Bone marrow (tissue), 2 donors: ENCODE results near the gene NR4A3.
A peak's percentile ranks its signal among the peaks of the same experiment; 100 is the strongest.
"Not testable (repeated sequence)": the region's sequence is repeated elsewhere in the genome, so short reads cannot be mapped to it uniquely, and the experiment has no call there.

Source experiments
- DNase-seq, 2 donors: peaks; one replicate each; lab custom pipeline; 2025; lab: John Stamatoyannopoulos, UW

NR4A3 gene

DNA sequence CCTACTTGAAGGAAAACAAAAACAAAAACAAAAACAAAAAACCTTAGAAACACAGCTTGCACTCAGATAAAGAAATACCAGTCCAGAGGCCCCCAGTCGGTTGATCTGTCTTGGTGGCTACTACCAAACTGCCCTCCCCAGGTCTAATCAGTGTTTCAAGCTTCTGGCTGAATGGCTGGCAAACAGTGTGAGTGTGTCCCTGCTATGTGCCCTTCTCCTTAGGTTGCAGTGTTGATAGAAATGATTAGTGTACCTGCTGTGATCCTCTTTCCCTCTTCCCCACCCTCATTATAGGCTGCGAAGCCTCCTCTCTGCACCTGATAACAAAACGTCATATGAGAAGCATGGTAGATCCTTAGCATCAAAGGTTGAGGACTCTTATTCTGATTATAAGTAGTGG lies 12.8 kb downstream of the NR4A3 start:
- DNase-seq, result no peak

DNA sequence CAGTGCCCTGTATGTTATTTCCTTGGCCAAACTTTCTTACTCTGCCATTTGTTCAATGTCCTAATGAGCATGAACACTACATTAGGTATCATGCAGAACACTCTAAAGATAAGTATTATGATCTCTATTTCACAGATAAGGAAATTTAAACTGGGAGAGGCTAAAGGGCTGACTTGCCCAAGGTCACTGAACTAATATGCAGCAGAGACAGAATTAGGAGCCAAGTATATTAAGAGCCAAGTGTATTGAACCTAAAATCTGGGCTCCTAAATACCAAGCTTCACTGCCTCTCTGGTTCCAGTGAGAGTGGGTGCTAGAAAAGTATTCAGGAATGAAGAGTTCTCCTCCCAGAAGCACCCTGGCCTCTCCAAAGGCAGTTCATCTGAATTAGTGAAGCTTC lies 13.5 kb downstream of the NR4A3 start:
- DNase-seq, result no peak

DNA sequence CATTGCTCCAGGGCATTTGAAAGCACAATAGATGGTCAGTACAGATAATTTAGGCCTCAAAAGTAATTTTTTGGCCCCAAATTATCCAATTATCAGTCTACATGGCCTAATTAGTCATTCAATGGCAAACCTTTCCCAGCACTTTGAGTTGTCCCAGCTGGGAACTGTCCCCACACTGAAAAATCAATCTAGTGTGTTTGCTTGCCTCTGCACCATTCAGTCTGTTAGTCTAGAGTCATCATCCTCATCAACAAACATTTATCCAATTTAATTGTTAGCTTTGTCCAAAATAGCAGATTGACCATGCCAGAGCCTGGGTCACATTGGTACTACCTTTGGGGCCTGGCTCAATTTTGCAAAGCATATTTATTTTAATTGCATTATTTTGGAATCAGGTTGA lies 13.9 kb downstream of the NR4A3 start:
- DNase-seq, result no peak

DNA sequence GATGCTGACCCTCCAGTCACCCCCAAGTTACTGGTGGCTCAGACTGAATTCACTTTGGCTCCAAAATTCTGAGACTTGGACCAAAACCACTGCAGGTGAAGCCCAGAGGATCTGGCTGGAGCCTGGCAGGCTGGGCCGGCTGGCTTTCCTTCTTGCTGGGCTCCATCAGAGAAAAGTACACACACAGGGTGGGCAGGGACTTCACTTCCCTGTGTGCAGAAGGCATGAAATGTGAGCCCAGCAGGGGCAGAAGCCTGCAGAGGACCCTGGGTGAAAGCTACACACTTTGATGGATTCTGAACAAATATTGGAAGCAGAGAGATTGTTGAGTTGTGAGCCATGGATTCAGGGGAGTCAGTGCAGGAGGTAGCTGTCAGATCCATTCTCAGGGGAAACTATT lies 18.4 kb downstream of the NR4A3 start:
- DNase-seq, result no peak

DNA sequence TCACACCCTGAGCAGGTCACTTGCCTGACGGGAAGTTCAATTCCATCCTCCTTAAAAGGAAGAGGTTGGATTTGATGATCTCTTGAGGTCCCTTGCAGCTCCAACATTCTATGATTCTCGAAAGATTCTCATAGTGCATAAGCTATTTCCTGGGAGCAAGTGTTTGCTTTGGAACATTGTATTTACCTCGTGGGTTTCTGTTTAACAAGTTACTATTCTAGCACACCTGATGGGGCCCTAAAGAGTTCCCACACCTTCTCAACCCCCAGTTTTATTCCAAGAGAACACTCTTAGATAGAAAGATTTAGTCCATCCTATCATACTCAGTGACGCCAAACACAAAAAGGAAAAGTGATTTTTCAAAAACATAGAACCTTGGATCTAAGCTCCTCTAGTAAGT lies 23.4 kb downstream of the NR4A3 start:
- DNase-seq, result no peak

DNA sequence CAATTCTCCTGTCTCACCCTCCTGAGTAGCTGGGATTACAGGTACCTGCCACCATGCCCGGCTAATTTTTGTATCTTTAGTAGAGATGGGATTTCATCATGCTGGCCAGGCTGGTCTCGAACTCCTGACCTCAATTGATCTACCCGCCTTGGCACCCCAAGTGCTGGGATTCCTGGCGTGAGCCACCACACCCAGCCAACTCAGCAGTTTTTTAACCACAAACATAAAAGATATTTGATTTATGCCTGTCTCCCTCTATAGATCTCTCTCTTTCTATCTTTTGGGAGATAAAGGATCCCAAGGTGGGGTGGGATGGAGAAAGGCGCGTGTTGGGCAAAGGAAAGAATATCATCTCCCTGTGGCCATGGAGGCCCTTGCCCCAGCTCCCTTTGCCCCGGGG lies 26.8 kb downstream of the NR4A3 start:
- no peak for DNase-seq

DNA sequence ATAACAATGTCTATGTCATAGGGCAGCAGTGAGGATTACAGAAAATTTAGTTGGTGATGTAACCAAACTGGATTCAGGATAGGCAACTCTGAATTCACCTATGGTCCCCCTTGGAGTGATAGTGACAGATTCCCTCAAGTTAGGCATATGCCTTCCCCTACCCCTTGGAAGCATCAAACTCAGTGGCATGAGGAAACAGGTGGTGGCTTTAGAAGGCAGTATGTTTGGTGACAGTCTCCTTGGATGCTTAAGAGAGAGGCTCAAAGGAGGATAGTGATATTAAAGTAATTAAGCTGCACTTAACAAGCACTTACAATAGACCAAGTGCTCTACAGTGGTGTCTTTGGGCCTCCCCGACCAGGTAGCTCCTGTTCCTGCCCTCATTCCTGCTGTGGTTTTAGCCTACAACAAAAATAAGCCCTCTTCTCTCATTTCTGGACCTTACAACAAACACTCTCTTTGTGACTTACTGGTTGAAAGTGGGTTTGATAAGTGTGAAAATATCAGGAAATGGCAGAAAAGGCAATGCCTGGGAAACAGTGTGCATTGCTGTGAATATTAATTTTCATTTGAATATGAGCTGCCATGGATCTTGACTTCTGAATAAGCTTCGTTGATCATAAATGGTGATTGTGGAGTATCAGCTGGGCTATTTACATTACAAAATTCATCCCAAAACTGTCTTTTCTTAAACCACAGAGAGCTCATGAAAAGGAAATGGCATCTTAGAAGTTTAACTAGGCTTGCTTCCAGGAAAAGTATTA lies 29.2 kb downstream of the NR4A3 start:
- DNase-seq, result no peak

DNA sequence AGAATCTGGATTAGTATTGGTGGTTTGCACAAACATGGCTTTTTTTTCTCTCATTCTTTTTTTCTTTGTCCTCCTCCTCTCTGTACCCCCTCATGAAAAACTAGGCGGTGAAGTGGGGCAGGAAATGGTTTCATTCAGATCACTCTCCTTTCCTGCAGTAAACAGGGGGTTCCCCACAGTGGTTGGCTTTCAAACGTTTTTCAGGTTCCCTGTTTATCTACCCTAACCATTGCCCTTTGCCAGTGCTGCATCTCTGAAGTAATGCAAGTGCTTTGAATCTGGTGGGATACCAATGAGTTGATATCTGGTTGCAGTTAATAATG lies 29.8 kb downstream of the NR4A3 start:
- DNase-seq, result peak in 1 of 2 donors; percentile 40

DNA sequence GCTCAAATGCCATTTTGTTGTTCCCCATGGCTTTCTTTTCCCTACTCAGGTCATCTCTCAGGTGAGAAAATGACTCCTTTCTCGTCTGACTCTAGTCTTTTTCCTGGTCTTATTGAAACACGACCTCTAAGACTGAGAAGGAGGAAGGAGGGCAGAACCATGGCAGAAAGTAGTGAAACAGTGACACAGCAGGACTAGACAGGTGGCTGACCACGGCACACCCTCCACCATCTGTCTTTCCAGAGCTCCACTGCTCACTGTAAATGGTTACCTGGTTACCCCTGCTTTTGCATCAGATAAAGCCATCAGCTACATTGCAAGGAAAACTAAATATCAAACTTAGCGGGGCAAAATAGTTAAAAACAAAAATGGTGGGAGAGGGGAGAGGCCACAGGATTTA lies 30.9 kb downstream of the NR4A3 start:
- DNase-seq, result no peak

DNA sequence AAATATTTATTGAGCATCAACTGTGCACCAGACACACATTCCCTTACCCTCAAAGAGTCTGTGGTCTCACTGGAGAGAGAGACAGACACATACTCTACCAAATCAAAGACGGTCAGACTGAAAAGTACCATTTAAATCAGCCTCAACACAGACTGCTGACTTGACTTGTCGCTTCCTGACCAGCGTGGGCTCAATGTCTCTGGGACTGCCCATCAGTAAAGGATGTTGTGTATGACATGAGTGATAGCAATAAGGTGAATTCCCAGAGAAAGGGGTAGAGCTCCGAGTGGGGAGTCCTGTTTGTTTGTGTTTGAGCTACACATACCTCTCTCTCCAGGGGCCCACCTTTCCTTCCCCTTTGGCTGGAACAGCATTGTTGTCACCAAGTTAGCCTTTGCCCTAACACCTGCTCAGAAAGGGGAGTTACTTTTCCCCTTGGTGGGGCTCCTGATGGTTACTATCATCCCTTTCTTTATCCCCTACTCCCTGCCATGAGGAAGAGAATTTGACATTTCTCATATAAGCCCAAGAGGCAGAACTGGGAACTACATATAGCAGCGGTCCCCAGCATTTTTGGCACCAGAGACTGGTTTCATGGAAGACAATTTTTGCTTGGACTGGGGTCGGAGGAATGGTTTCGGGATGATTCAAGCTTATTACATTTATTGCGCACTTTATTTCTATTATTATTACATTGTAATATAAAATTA lies 33.9 kb downstream of the NR4A3 start:
- DNase-seq, result no peak

DNA sequence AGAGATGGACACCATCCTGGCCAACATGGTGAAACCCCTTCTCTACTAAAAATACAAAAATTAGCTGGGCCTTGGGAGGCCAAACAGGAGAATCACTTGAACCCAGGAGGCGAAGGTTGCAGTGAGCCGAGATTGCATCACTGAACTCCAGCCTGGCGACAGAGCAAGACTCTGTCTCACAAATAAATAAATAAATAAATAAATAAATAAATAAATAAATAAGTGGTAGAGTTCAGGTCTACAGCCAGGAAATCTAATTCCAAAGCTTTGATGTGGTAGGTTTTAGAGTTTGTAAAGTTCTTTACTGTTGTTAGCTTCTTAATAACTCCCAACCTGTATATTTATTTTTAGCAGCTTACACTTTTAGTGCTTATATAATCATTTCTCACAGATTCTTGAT lies 35.9 kb downstream of the NR4A3 start:
- not testable (repeated sequence) for DNase-seq

DNA sequence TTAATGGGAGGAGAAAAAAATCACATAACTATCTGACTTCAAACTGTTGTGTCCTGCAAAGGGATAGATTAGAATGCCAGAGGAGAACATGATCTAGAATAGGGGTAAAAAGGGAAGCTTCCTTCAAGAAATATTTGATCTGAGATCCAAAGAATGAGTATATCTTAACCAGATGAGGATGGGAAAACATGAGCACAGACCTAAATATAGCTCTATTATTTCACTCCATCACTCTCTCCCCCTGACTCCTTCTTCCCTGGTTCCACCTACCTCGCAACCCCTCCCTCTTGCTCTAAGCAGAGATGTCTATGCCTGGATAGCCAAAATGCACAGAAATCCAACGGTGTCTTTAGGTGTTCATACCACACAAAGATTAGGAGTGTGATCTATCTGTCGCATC lies 36.4 kb downstream of the NR4A3 start:
- no peak for DNase-seq

DNA sequence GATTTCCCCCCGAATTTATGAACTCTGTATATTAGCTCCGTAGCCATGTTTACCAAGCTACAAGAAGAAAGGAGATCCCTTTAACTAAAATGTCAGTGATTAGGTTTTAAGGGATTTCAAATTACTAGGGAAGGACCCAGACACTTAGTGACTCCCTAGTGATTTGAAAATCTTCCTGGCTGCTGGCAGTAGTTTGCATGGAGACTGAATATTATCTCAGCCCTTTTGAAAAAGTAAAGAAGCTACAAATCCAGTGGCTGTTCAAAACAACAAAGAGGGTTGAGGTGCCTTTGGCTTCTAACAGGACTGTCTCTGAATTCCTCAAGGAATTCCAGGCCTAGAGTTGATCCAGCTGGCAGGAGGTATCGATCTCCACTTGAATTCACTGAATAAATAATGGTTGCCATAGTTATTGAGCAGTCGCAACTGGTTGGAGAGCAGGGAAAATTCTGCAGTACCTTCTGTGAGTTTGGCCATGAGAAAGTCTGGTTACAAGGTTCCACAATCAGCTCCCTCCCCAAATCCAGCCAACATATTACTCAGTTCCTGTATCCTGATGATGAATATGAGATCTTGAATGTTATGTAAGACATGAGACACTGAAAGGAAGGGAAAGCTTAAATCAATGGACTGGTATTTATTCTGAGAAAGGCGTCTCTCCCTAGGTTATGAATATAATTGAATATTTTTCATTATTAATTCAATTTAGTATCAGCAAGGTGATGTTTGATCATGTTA lies 37.7 kb downstream of the NR4A3 start:
- DNase-seq, result no peak

DNA sequence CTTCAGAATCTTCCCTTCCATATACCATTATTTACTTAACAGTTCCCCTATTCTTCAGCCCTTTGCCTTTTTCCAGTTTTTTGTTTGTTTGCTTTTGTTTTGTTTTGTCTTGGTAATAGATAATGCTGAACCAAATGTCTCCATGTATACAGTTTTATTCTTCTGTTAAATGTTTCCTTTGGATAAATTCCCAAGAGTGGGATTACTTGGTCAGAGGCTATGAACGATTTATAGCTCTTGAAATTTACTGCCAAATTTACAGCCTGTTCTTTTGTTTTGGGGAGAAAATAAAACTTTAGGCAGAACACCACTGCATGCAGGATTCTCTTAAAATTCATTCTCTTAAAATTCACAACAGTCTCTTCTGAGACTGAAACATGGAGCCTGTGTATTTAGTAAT lies 38.6 kb downstream of the NR4A3 start:
- no peak for DNase-seq

DNA sequence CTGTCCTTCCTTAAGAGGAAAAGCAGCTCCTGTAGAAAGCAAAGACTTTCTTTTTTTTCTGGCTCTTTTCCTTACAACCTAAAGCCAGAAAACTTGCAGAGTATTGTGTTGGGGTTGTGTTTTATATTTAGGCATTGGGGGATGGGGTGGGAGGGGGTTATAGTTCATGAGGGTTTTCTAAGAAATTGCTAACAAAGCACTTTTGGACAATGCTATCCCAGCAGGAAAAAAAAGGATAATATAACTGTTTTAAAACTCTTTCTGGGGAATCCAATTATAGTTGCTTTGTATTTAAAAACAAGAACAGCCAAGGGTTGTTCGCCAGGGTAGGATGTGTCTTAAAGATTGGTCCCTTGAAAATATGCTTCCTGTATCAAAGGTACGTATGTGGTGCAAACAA lies 42.3 kb downstream of the NR4A3 start:
- DNase-seq, result no peak

DNA sequence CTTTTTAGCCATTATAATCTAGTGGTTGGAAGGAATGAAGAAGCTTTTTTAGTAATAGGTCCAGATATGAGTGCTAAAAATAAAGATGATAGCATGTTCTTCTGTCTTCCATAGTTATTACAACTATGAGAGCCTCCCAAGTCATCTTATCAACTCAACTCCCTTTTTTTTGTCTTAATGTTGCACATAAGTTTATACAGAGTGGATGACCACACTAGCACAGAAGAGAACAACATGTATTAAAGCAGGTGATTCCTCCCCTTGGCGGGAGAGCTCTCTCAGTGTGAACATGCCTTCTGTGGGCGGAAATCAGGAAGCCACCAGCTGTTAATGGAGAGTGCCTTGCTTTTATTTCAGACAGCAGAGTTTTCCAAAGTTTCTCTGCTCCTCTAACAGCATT lies 44.7 kb downstream of the NR4A3 start:
- DNase-seq, result no peak

DNA sequence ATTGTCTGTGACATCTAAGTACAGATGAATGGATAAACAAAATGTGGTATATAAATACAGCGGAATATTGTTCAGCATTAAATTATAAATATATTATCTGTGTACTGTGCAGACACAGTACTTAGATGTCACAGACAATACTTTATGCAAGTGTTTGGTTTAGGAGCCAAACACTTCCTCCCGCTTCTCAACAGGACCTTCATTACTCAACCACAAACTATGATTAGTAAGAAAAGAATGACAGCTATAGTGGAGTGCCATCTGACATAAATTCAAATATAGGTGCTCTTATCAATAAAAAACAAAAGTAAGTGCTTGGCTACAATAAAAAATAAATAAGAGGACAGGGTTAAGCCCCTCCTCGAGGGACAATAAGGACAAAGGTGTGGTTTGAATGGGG lies 45.9 kb downstream of the NR4A3 start:
- DNase-seq, result no peak

DNA sequence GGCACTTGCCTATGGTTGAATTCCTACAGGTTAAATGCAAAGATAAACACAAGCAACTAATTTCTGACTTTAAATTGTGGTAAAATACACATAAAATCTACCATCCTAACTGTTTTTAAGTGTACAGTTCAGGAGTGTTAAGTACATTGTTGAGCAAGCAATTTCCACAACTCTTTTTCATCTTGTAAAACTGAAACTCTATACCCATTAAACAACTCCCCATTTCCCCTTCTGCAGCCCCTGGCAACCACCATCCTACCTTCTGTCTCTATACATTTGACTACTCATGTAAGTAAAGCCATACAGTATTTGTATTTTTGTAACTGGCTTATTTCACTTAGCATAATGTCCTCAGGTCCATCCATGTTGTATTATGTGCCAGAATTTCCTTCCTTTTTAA lies 46.3 kb downstream of the NR4A3 start:
- DNase-seq, result no peak

DNA sequence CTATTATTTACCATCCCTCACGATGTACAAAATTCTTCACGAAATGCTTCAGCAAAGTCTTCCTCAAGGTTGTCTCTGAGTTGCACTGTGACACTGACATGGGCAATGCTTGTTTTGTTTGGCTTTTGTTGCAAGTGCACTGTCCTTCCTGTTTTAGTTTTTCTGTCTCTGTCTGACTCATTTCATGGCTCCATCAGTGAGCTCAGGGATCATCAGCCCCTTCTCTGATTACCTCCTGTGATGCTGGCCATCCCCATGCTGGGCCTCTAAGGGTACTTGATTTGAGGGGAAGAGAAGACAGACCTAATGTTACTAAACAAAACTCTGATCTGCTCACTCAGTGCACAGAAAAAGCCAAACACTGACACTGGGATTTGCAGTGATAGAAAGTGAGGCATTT lies 47.2 kb downstream of the NR4A3 start:
- no peak for DNase-seq

DNA sequence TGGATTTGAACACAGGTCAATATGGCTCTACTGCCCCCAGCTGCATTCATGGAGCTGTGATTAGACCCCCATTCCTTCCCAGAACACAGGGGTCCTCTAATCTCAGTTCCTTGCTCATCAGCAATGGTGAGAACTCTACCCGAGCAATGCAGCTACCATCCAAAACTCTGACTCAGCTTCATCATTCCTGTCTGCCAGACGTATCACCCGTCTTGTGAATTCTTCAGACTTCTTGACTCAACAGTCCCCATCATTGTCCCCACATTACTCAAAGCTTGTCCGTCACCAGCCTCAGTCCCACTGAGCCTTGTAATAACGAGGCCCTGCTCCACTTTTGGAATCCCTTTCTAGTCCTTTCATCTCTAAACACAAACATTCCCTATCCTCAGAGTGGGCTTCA lies 48.4 kb downstream of the NR4A3 start:
- no peak for DNase-seq

DNA sequence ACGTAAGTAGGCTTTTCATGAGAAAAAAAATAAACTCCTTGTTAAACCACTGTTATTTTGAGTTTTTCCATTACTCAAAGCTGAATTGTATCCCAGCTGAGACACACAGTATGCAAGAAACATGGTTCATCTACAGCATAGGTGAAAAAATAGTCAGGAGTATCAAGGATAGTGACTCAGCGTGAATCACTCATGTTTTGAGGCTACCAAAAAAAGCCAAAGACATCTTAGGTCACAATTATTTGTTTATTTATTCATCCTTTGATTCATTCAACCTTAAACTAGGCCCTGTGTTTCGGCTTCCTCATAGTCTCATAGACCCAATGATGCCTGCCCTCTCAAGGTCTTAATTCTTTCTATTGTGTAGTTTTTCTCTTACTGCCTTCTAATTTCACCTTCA lies 51.8 kb downstream of the NR4A3 start:
- DNase-seq, result no peak

DNA sequence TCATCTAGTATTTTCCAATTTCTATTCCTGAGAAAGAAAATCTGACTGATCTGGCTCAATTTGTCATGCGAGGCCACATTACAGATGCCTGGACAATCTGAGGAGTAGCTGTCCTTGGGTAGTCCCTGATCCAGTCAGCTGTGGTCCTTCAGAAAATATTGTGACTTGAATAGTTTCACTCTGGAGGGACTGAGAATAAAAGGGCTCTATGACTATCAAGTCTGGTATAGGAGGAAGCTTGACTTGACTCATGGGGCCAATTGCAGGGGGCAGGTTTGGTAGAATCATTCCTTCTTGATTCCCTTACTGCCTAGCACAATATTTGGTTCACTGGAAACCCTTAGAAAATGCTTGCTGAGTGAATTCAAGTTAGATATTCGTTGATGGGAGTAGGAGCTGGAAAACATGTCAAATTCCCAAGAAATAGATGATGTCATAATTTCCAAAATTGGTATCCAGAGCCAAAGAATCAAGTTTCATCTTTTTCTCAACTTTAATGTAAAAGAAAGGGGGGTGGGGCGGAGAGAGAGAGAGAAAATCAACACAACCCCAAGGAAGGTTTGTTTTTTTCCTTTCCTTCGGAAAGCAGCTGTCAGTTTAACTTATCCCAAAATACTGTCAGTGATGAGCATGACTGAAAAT lies 52.4 kb downstream of the NR4A3 start:
- no peak for DNase-seq

DNA sequence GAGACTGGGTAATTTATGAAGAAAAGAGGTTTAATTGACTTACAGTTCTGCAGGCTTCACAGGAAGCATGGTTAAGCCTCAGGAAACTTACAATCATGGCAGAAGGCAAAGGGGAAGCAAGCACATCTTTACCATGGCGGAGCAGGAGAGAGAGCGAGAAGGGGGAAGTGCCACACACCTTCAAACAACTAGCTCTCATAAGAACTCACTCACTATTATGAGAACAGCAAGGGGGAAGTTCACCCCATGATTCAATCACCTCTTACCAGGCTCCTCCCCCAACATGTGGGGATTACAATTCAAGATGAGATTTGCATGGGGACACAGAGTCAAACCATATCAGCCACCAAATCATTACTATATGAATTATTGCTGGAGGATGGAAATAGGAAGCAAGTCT lies 54.5 kb downstream of the NR4A3 start:
- no peak for DNase-seq
